GM12801 (cell line): ENCODE data around the gene TBC1D22A.

ENCODE experiments used
- TF ChIP-seq, protein P1 (sequence below): IDR thresholded peaks from one replicate; pipeline ENCODE4 v1.5.1; 2011; ENCODE audit warnings: control low read depth; ENCODE audit not compliant: insufficient read length; ENCODE audit errors: extremely low read depth

The TBC1D22A gene

DNA sequence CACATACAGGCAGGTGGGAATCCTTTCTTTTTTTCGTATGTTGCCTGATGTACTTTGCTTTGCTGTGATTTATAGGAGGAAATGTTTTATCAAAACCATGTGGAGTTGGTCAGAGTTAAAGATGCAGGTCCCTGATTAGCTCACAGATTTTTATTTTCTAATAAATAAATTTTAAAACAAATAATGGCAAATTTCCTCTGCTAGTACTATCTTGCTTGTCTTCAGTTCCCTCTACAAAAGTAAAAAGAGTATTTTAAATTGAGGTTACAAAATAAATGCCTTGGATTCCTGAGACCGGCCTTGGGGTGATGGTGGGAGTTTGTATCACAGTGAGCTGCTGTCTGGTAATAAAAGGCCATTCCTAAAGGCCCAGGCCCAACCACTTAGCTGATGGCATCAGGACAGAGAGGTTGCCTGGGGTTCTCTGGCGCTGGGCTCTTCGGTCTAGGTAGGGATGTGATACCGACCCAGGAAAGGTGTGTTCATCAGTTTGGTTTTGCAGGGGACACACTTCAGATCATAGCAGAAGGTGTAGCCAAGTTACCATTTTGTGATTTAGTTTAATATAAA is 129.0 kb downstream of the TBC1D22A start:
- TF ChIP-seq, protein P1, sequence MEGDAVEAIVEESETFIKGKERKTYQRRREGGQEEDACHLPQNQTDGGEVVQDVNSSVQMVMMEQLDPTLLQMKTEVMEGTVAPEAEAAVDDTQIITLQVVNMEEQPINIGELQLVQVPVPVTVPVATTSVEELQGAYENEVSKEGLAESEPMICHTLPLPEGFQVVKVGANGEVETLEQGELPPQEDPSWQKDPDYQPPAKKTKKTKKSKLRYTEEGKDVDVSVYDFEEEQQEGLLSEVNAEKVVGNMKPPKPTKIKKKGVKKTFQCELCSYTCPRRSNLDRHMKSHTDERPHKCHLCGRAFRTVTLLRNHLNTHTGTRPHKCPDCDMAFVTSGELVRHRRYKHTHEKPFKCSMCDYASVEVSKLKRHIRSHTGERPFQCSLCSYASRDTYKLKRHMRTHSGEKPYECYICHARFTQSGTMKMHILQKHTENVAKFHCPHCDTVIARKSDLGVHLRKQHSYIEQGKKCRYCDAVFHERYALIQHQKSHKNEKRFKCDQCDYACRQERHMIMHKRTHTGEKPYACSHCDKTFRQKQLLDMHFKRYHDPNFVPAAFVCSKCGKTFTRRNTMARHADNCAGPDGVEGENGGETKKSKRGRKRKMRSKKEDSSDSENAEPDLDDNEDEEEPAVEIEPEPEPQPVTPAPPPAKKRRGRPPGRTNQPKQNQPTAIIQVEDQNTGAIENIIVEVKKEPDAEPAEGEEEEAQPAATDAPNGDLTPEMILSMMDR = no peak

DNA sequence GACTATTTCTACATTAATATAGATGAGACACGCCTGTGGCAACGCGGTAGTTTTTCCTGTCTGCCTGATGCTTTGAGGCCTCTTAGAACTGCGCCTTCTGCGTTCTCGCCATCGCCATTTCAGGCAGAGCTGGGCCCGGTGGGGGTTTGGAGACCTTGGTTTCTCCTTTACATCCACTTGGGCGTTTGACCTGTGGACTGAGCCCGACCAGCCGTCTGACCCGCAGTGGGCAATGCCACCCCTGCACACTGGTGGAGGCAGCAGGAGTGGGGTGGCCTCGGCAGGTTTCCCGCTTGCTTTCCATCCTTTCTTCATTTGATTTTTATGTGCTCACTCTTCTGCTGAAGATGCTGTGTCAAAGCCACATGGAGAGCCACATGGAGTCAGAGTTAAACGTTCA is 130.4 kb downstream of the TBC1D22A start:
- TF ChIP-seq, protein P1 = no peak

DNA sequence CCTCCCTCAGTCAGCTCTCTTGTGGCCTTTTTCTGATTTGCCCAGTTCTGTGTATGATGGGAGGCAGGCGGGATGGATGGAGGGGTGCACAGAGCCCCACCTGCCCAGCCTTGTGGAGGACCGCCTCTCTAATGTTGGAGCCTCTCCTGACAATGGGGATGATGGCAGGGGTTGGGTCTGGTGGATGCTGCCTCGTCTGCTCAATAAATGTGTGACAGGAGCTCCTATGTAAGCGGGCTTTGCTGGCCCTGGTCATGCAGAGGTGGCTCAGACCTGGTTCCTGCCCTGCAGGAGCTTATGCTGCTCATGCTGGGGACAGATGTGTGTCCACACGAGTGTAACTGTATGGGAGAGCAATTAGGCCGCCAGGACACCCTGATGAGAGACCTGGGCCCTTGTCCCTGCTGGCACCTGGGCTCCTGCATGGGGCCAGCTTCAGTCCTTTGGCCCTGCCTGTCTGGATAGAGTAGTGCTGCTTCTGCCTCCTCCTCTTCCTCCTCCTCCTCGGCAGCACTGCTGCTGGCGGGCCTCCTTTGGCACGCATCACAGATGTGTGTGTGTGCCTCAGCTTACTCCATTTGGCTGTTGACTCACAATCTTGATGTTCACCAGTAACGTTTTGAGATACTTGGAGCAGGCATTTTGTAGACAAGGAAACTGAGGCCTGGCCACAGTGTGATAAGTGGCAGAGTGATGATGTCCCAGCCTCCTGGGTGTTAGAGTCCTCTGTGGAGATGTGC is 131.0 kb downstream of the TBC1D22A start:
- TF ChIP-seq, protein P1 = no peak

GRCh38 chr22:46894081-46894671 is 131.7 kb downstream of the TBC1D22A start:
- TF ChIP-seq, protein P1 = no peak

GRCh38 chr22:46894851-46895640 is 132.6 kb downstream of the TBC1D22A start:
- TF ChIP-seq, protein P1 = no peak

GRCh38 chr22:46895753-46896152 is 133.3 kb downstream of the TBC1D22A start:
- TF ChIP-seq, protein P1 = no peak

- TF ChIP-seq, protein P1 = no peak
Measured at GRCh38 chr22:46896166-46896565, 133.7 kb downstream of the TBC1D22A start.
